Measurements from ENCODE around the gene NME3.

DNA sequence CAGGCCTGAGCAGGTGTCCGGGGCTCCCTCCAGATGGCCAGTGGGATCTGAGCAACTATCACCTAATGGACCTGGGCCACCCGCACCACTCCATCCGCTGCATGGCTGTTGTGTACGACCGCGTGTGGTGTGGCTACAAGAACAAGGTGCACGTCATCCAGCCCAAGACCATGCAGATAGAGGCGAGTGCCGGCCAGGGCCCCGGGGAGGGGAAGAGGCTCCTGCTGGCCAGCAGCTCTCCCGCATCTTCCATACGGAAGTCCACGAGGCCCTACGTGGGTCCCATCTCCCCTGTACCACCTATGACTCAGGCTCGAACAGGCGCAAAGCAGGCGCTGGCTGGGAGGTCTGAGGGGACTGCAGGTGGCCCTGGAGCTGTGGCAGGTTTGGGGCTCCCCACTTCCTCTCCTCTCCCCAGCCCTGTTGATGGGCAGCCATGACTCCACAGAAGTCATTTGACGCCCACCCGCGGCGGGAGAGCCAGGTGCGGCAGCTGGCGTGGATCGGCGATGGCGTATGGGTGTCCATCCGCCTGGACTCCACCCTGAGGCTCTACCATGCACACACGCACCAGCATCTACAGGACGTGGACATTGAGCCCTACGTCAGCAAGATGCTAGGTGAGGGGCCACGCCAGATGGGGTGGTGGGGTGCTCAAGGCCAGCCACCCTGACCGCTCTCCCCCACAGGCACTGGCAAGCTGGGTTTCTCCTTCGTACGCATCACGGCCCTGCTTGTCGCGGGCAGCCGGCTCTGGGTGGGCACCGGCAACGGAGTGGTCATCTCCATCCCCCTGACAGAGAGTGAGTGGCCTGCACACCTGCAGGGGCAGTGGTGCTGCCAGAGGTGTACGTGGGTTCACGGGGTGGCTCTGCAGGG is 4.0 kb downstream of the NME3 start:
- TF ChIP-seq NBN (IDR thresholded peaks at IDR 0.05) (no peak), RAD21 (IDR thresholded peaks at IDR 0.05; ENCODE audit: insufficient read depth, low read depth, low read length) (no peak), ZNF274 (IDR thresholded peaks at IDR 0.05; ENCODE audit: insufficient read depth, insufficient read length) (no peak), SMARCA5 (IDR thresholded peaks at IDR 0.05) (no peak), SREBF1 (IDR thresholded peaks at IDR 0.05; ENCODE audit: low read length) (no peak), ZNF384 (IDR thresholded peaks at IDR 0.05; ENCODE audit: borderline replicate concordance, low read depth, low read length) (no peak)
- TF ChIP-seq, protein P1, sequence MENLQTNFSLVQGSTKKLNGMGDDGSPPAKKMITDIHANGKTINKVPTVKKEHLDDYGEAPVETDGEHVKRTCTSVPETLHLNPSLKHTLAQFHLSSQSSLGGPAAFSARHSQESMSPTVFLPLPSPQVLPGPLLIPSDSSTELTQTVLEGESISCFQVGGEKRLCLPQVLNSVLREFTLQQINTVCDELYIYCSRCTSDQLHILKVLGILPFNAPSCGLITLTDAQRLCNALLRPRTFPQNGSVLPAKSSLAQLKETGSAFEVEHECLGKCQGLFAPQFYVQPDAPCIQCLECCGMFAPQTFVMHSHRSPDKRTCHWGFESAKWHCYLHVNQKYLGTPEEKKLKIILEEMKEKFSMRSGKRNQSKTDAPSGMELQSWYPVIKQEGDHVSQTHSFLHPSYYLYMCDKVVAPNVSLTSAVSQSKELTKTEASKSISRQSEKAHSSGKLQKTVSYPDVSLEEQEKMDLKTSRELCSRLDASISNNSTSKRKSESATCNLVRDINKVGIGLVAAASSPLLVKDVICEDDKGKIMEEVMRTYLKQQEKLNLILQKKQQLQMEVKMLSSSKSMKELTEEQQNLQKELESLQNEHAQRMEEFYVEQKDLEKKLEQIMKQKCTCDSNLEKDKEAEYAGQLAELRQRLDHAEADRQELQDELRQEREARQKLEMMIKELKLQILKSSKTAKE (IDR thresholded peaks at IDR 0.05; ENCODE audit: low read depth, poor library complexity, severe bottlenecking) = no peak
- TF ChIP-seq, protein P2, sequence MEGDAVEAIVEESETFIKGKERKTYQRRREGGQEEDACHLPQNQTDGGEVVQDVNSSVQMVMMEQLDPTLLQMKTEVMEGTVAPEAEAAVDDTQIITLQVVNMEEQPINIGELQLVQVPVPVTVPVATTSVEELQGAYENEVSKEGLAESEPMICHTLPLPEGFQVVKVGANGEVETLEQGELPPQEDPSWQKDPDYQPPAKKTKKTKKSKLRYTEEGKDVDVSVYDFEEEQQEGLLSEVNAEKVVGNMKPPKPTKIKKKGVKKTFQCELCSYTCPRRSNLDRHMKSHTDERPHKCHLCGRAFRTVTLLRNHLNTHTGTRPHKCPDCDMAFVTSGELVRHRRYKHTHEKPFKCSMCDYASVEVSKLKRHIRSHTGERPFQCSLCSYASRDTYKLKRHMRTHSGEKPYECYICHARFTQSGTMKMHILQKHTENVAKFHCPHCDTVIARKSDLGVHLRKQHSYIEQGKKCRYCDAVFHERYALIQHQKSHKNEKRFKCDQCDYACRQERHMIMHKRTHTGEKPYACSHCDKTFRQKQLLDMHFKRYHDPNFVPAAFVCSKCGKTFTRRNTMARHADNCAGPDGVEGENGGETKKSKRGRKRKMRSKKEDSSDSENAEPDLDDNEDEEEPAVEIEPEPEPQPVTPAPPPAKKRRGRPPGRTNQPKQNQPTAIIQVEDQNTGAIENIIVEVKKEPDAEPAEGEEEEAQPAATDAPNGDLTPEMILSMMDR (IDR thresholded peaks at IDR 0.05 in 2 of 3, conservative IDR thresholded peaks at IDR 0.05 in 1 of 3; ENCODE audit: control insufficient read depth in 2 of 3, extremely low read depth in 1 of 3, insufficient read depth in 1 of 3, low read depth in 3 of 3, low read length in 3 of 3) = no peak

Data from GM12878 (cell line).